Fibroblast of gingiva (primary cell): ENCODE data around the gene TMEM154.
A peak's percentile ranks its signal among the peaks of the same experiment; 100 is the strongest.

Experiments used
- DNase-seq: peaks from one replicate; pipeline ENCODE4 v3.0.0-alpha.2; 2011; ENCODE audit warnings: low read depth

The TMEM154 gene

DNA sequence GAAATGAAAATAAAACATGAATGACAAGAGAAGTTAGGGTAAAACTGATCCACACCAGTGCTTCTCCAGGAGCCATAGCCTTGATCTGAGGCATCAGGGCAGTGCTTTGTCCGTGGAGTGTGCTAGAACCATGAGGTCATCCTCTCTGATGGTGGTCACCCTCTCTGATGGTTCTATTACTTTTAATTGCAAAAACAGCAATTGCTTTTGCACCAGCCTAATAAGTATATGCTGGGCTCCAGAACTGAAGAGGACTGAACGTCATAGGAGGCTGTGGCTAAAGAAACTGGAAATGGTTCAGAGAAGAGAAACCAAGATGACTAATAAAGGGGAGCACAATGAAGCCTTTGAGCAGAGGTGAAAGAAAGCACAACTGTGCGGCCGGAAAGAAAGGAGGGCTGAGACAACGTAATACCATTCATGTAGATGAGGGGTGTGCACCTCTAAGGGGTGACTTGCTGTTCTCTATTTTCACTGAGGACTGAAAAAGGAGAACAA, 17.0 kb upstream of the TMEM154 start:
- DNase-seq = peak; percentile 3

DNA sequence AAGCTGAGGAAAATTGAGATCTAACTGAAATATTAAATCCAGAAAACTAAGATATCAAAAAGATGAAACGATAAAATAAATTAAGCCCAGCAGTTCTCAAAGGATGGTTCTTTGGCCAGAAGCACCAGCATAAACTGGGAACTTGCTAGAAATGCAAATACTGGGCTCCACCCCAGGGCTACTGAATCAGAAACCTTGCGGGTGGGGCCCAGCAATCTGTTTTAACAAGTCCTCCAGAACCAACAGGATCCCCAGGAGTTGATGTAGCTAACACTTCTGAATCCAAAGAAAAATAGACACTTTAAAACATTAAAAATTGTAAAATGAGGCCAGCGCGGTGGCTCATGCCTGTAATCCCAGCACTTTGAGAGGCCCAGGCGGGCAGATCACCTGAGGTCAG, 14.1 kb upstream of the TMEM154 start:
- DNase-seq = no peak

- no peak for DNase-seq
Measured at GRCh38 chr4:152691761-152692160, 12.0 kb upstream of the TMEM154 start.

- no peak for DNase-seq
Measured at GRCh38 chr4:152690706-152691651, 11.2 kb upstream of the TMEM154 start.

GRCh38 chr4:152689615-152690501, 10.1 kb upstream of the TMEM154 start:
- no peak for DNase-seq

- no peak for DNase-seq
Measured at GRCh38 chr4:152687974-152688599, 8.3 kb upstream of the TMEM154 start.

DNA sequence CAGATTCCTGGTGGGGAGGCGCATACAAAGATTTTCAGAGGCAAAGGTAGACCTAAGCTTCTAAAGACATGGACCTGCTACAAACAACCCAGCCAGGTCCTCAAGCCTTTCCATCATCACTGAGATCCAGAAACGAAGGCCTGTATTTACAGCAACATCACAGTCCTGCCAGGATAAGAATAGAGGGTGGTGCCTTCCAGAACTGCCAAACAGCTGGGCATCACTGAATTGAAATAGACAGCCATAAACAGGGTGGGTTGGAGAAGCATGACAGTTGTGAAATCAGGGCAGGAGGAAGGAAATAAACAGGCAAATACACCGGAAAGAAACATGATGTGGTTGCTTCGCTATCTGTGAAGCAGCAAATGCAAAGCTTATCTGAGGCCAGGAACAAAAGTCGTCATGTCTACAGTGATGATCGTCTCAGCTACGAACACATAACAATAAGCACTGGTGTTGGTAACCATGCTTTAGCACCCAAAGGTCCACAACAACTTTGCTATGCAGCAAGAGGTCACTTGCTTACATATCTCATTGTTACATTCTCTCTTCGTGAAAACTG, 6.7 kb upstream of the TMEM154 start:
- DNase-seq = no peak

DNA sequence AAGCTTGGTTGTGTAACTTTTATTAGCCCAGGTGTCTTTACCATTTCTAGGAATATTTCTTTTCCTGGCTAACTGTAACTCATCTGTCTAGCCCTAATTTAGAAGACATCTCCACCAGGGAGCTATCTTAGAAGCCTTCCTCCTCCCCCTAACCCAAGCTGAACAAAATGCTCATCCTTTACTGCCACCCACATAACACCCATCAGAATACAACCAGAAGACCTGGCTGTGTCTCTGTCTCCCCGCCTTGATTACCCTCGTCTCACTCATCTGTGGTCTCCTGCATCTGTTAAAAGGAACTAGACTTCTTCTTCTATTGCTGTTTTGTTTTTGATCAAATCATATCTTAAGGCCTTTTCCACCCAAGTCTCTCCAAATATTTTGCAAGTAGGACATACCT, 4.8 kb upstream of the TMEM154 start:
- DNase-seq = no peak

DNA sequence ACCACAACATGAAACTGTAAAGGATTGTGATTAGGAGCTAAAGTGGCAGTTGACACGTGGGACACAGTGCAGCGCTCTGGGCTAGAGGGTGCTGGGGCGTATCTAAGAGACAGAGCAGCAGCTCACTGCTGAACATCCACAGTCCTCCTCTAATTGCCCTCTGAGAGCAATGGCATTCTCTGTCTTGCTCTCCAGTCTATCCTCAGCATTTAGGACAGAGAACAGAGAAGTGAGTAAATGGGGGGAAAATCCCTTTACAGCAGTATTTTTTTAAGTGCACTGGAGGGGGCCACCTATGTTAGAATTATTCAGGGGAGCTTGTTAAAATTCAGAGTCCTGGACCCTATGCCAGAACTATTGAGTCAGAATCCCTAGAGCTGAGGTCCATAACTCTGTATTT, 4.2 kb upstream of the TMEM154 start:
- DNase-seq = no peak

- DNase-seq = no peak
Measured at GRCh38 chr4:152682143-152682941, 2.5 kb upstream of the TMEM154 start.

- no peak for DNase-seq
Measured at GRCh38 chr4:152680988-152681603, 1.3 kb upstream of the TMEM154 start.

- no peak for DNase-seq
Measured at GRCh38 chr4:152678841-152679240, 956 bp downstream of the TMEM154 start.

DNA sequence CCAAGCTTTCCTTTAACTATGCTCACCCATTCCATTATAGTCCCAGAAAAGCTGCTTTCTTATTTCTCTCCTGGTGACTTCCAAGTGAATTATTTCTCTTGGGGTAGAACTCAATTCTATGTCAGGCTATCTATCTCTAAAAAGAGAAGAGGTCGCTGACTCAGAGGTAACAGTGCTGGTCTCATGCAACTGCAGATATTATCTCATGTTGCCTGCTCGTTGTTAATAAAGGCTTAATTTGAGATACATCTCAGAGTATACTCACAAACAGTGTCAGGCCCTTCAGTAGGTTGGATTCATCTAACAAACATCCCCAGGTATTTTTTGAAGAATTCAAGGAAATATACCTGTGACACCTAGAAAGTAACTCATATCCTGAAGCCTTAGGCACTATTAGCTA, 2.7 kb downstream of the TMEM154 start:
- no peak for DNase-seq

GRCh38 chr4:152676052-152676854, 3.5 kb downstream of the TMEM154 start:
- no peak for DNase-seq

GRCh38 chr4:152674359-152674758, 5.4 kb downstream of the TMEM154 start:
- no peak for DNase-seq

- no peak for DNase-seq
Measured at GRCh38 chr4:152673489-152673888, 6.3 kb downstream of the TMEM154 start.

- DNase-seq = no peak
Measured at GRCh38 chr4:152672206-152673092, 7.3 kb downstream of the TMEM154 start.

DNA sequence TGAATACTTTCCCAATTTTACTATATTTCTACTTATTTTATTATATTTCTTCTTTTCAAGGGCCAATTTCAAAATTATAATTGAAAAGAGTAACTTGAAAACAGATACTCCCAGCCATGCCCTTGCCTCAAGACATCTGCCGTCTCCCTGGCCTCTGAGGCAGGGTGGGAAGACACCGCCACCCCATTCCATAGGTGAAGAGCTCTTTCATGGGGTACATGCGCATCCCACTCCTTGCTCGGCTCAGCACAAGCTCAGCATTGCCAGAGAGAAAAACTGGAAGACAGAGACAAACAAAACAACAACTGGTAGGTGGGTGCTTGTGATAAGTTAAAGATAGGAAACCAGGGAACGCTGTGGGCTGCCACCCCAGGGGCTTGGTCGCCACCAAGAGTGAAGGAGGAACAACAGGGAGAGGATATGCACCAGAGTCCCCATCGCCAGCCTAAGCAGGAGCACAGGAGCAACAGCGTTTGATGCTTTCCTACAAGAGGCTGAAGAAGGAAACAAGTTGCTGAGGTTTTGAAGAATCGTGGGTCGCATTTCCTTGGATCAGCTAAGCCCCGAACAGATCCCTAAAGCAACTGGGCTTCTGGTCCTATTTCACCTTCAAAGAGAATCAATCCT, 11.3 kb downstream of the TMEM154 start:
- DNase-seq = no peak
